ENCODE results near the gene SIGLEC5.

DNA sequence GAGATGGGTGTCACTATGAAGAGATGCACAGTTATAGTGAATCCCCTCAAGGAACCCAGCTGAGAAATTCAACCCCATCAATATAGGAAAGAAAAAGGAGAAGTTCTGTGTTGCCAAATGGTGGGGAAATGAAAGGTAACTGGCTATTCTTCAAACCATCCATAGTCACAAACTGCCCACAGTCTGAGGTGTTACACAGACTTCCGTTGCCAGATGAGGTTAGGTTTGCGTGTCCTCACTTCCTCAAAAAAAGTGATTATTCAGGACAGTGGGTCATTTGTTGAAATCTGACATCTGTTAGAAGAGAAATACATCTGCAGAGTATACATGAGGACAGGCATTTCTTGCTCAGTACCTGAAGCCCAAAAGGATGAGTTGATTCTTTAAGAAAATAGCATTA lies 9.0 kb downstream of the SIGLEC5 start:
- TF ChIP-seq POLR2A (IDR thresholded peaks at IDR 0.05; ENCODE audit: low read depth, low read length) (no peak), POLR2AphosphoS5 (IDR thresholded peaks at IDR 0.05; ENCODE audit: low read depth, low read length) (no peak), PAX5 (IDR thresholded peaks at IDR 0.05; ENCODE audit: insufficient read depth, low read length, severe bottlenecking) (no peak), SPI1 (IDR thresholded peaks at IDR 0.05; ENCODE audit: low read depth, low read length) (peak; percentile 98), POU2F2 (IDR thresholded peaks at IDR 0.05; ENCODE audit: low read depth, low read length) (peak; percentile 71)
